COR-L47 (cell line): ENCODE data around the gene PCDHGB7.
"Not testable (repeated sequence)": the region's sequence is repeated elsewhere in the genome, so short reads cannot be mapped to it uniquely, and the experiment has no call there.

Source experiments
- DNase-seq: peaks from one replicate; lab custom pipeline; 2025; lab: John Stamatoyannopoulos, UW

Gene PCDHGB7

GRCh38 chr5:141417494-141418172, at the start of gene PCDHGB7:
TSS of gene PCDHGB7 (plus strand) at chr5:141417677. CDS start at chr5:141417860, 183 bp downstream.
- DNase-seq, result not testable (repeated sequence)

- DNase-seq, result no peak
Measured at GRCh38 chr5:141369994-141370848, 47.3 kb upstream of the PCDHGB7 start, which contains the start of gene PCDHGB3. TSS of gene PCDHGB3 (plus strand) at chr5:141370242. CDS start at chr5:141370395, 153 bp downstream.

- no peak for DNase-seq
Measured at GRCh38 chr5:141371572-141372475, 45.7 kb upstream of the PCDHGB7 start.

GRCh38 chr5:141373673-141374317, 43.7 kb upstream of the PCDHGB7 start, which contains the start of gene PCDHGA6:
TSS of gene PCDHGA6 (plus strand) at chr5:141373891. CDS start at chr5:141374084, 193 bp downstream.
- DNase-seq, result no peak

GRCh38 chr5:141374627-141375026, 42.9 kb upstream of the PCDHGB7 start:
- no peak for DNase-seq

- DNase-seq, result not testable (repeated sequence)
Measured at GRCh38 chr5:141375444-141376155, 41.9 kb upstream of the PCDHGB7 start.

- DNase-seq, result no peak
Measured at GRCh38 chr5:141382469-141383294, 34.8 kb upstream of the PCDHGB7 start, which contains the start of gene PCDHGA7. TSS of gene PCDHGA7 (plus strand) at chr5:141382742. CDS start at chr5:141382900, 158 bp downstream.

GRCh38 chr5:141383345-141383744, 34.1 kb upstream of the PCDHGB7 start:
- no peak for DNase-seq

- no peak for DNase-seq
Measured at GRCh38 chr5:141384471-141385267, 32.8 kb upstream of the PCDHGB7 start.

- not testable (repeated sequence) for DNase-seq
Measured at GRCh38 chr5:141387557-141388311, 29.7 kb upstream of the PCDHGB7 start, which contains the start of gene PCDHGB4. TSS of gene PCDHGB4 (plus strand) at chr5:141387698. CDS start at chr5:141387885, 187 bp downstream.

- no peak for DNase-seq
Measured at GRCh38 chr5:141388661-141389060, 28.8 kb upstream of the PCDHGB7 start.

GRCh38 chr5:141389153-141390042, 28.1 kb upstream of the PCDHGB7 start:
- DNase-seq, result no peak

GRCh38 chr5:141392429-141393198, 24.9 kb upstream of the PCDHGB7 start, which contains the start of gene PCDHGA8:
TSS of gene PCDHGA8 (plus strand) at chr5:141392633. CDS start at chr5:141392814, 181 bp downstream.
- DNase-seq, result no peak

GRCh38 chr5:141393267-141393666, 24.2 kb upstream of the PCDHGB7 start:
- DNase-seq, result no peak

- not testable (repeated sequence) for DNase-seq
Measured at GRCh38 chr5:141394401-141395187, 22.9 kb upstream of the PCDHGB7 start.
